OCI-LY3 (cell line): ENCODE measurements around the gene TMEM200B.

Experiments
- H2AFZ ChIP-seq: fragments of 200-600, 300-600 bp; shearing (Covaris generic); 2 replicates; pipeline ENCODE4 v1.6.0; 2014; ENCODE audit warnings: antibody characterized with exemption, low read depth, low read length
- H3K27ac ChIP-seq: fragments of 200-600, 300-600 bp; sonication (generic); 2 replicates; pipeline ENCODE4 v1.5.1; 2014; ENCODE audit warnings: mild to moderate bottlenecking, low read length, moderate library complexity, mixed read lengths
- H3K27me3 ChIP-seq: fragments of 200-600, 300-600 bp; sonication (generic); 2 replicates; pipeline ENCODE4 v1.6.1; 2014; ENCODE audit warnings: low read depth, low read length, mixed read lengths
- H3K36me3 ChIP-seq: fragments of 200-600, 300-600 bp; sonication (generic); replicated peaks from 2 replicates; pipeline ENCODE3; 2014; ENCODE audit warnings: low read depth, low read length, mixed read lengths
- H3K4me1 ChIP-seq: fragments of 300-600, 200-600 bp; sonication (generic); 2 replicates; pipeline ENCODE4 v1.6.1; 2014; ENCODE audit warnings: low read length, mixed read lengths
- H3K4me2 ChIP-seq: fragments of 200-600, 300-600 bp; sonication (generic); 2 replicates; pipeline ENCODE4 v1.6.1; 2014; ENCODE audit warnings: low read length, mixed read lengths
- H3K4me3 ChIP-seq: fragments of 300-600, 200-600 bp; sonication (generic); 2 replicates; pipeline ENCODE4 v1.5.1; 2014; ENCODE audit warnings: antibody characterized with exemption, mild to moderate bottlenecking, low read length, moderate library complexity
- H3K79me2 ChIP-seq: fragments of 300-600, 200-600 bp; shearing (Covaris generic); 2 replicates; pipeline ENCODE4 v1.6.1; 2014; ENCODE audit warnings: mild to moderate bottlenecking, low read length, mixed read lengths
- H3K9ac ChIP-seq: fragments of 300-600, 200-600 bp; shearing (Covaris generic); 2 replicates; pipeline ENCODE4 v1.6.0; 2014; ENCODE audit warnings: mild to moderate bottlenecking, low read length, moderate library complexity
- H3K9me3 ChIP-seq: fragments of 200-600, 300-600 bp; shearing (Covaris generic); 2 replicates; pipeline ENCODE4 v1.6.1; 2014; ENCODE audit warnings: low read length, mixed read lengths; ENCODE audit not compliant: insufficient read depth
- H4K20me1 ChIP-seq: fragments of 200-600, 300-600 bp; sonication (generic); 2 replicates; pipeline ENCODE4 v1.6.1; 2016; ENCODE audit warnings: low read length, mixed read lengths; ENCODE audit not compliant: insufficient read depth
- EZH2phosphoT487 ChIP-seq: fragments of 200-600 bp; shearing (Covaris generic); IDR thresholded peaks from 2 replicates; pipeline ENCODE4 v1.6.1; 2018; ENCODE audit warnings: antibody characterized with exemption, mixed run types, low read depth
- TF ChIP-seq, protein P1 (sequence below): fragments of 200-600, 300-600 bp; sonication (generic); IDR thresholded peaks from 2 replicates; pipeline ENCODE4 v1.5.1; 2014; ENCODE audit warnings: antibody characterized with exemption, low read length, low read depth

TMEM200B gene

GRCh38 chr1:29123887-29124365, at the start of gene TMEM200B:
Gene TMEM200B, minus strand, starts transcription at chr1:29123903. Its CDS starts 2,075 bp downstream, at chr1:29121828.
- peak within 1 kb of the TSS; percentile 87 for H3K4me2 ChIP-seq
- peak within 1 kb of the TSS; percentile 94 for H3K4me3 ChIP-seq
- no peaks in the 10 kb centered on the region for H3K36me3 ChIP-seq
- no peaks in the 10 kb centered on the region for H4K20me1 ChIP-seq
- no peak for TF ChIP-seq EZH2phosphoT487
- TF ChIP-seq, protein P1, sequence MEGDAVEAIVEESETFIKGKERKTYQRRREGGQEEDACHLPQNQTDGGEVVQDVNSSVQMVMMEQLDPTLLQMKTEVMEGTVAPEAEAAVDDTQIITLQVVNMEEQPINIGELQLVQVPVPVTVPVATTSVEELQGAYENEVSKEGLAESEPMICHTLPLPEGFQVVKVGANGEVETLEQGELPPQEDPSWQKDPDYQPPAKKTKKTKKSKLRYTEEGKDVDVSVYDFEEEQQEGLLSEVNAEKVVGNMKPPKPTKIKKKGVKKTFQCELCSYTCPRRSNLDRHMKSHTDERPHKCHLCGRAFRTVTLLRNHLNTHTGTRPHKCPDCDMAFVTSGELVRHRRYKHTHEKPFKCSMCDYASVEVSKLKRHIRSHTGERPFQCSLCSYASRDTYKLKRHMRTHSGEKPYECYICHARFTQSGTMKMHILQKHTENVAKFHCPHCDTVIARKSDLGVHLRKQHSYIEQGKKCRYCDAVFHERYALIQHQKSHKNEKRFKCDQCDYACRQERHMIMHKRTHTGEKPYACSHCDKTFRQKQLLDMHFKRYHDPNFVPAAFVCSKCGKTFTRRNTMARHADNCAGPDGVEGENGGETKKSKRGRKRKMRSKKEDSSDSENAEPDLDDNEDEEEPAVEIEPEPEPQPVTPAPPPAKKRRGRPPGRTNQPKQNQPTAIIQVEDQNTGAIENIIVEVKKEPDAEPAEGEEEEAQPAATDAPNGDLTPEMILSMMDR, result no peak
- H3K9me3 ChIP-seq, result no peaks in the 10 kb centered on the region
- no peaks in the 10 kb centered on the region for H3K79me2 ChIP-seq
- no peak within 1 kb of the TSS for H3K27ac ChIP-seq
- H2AFZ ChIP-seq, result peak within 1 kb of the TSS; percentile 76
- H3K9ac ChIP-seq, result peak within 1 kb of the TSS; percentile 63
- H3K4me1 ChIP-seq, result no peaks in the 10 kb centered on the region
- no peaks in the 10 kb centered on the region for H3K27me3 ChIP-seq

- Histone ChIP-seq H3K27ac (no peak overlapping the region), H3K9ac (no peak overlapping the region), H2AFZ (no peak overlapping the region), H3K36me3 (peaks cover 10% of the 10 kb centered on the region), H3K27me3 (no peaks in the 10 kb centered on the region), H3K4me1 (0 out of 2 replicates have a peak, but pooled peaks cover 5% of the 10 kb centered on the region), H3K79me2 (peaks cover 99% of the 10 kb centered on the region), H3K9me3 (no peaks in the 10 kb centered on the region), H4K20me1 (peaks cover 68% of the 10 kb centered on the region), H3K4me3 (no peak overlapping the region), H3K4me2 (no peak overlapping the region)
- TF ChIP-seq, protein P1, result no peak
- TF ChIP-seq EZH2phosphoT487, result no peak
Observed at GRCh38 chr1:29172415-29172939, 48.8 kb upstream of the TMEM200B start.

DNA sequence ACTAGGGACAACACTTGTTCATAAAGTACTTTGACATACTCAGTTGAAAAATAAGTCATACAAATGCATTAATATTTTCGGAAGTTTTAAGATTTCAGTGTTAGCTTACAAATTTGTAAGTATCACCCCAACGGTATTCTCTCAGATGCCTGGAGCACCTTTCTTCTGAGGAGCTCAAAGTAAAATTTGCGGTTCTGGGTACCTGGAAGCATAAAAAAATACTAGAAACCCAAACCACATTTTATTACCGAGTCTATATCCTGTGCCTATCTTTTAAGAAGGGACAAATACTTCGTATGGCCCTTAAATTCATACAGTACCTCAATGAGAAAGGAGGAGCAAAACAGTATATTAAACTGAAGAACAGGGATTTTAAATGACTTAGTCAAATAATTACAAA, 47.8 kb upstream of the TMEM200B start:
- H3K27ac ChIP-seq, result no peak overlapping the region

DNA sequence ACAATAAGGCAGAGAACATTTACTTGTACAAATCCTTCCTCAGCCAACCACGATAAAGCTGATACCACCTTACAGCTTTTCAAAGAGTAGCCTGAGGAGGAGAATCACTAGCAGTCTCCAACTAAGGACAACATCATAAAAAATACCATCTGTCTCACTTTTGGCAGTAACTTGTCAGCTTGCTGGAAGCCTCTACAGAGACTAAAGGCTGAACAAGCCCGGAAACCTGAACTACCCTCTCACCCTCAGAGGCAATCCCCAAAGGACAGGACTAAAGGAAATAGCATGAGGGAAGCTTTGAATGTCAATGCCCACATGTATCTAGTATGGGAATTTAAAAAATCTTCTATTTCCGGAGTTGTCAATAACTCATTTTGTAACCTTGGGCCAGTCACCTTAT, 47.4 kb upstream of the TMEM200B start:
- Histone ChIP-seq H3K27ac (no peak overlapping the region), H3K79me2 (peaks cover 99% of the 10 kb centered on the region), H4K20me1 (peaks cover 67% of the 10 kb centered on the region), H3K36me3 (peaks cover 14% of the 10 kb centered on the region), H3K27me3 (no peaks in the 10 kb centered on the region), H3K4me3 (no peak overlapping the region), H2AFZ (no peak overlapping the region), H3K4me1 (0 out of 2 replicates have a peak, but pooled peaks cover 5% of the 10 kb centered on the region), H3K4me2 (no peak overlapping the region), H3K9ac (no peak overlapping the region), H3K9me3 (no peaks in the 10 kb centered on the region)
- TF ChIP-seq, protein P1, result no peak

More for the DNA sequence above, 47.8 kb upstream of the TMEM200B start:
- Histone ChIP-seq H3K27me3 (no peaks in the 10 kb centered on the region), H4K20me1 (peaks cover 67% of the 10 kb centered on the region), H3K4me3 (no peak overlapping the region), H3K9me3 (no peaks in the 10 kb centered on the region), H2AFZ (no peak overlapping the region), H3K36me3 (peaks cover 11% of the 10 kb centered on the region), H3K9ac (no peak overlapping the region), H3K4me1 (0 out of 2 replicates have a peak, but pooled peaks cover 5% of the 10 kb centered on the region), H3K79me2 (peaks cover 99% of the 10 kb centered on the region), H3K4me2 (no peak overlapping the region)
- TF ChIP-seq EZH2phosphoT487, result no peak
- TF ChIP-seq, protein P1, result no peak
